Fibroblast of lung (primary cell): ENCODE data around the gene SUPV3L1. TPM values are rescaled to one million over a fixed set of nuclear protein-coding genes. Genes with fewer than 3 reads are reported as not detected.
A peak's percentile ranks its signal among the peaks of the same experiment; 100 is the strongest.

Experiments used
- DNase-seq, 2 donors: peaks; one replicate each; pipeline versions ENCODE4 v3.0.0 to v3.0.0-alpha.2; 2010; ENCODE audit warnings: low read depth in 2 of 2
- H2AFZ ChIP-seq: 2 replicates; pipeline ENCODE4 v1.5.1; 2012; ENCODE audit warnings: low read length, control low read depth, inconsistent platforms
- H3K27ac ChIP-seq: 2 replicates; pipeline ENCODE4 v1.5.1; 2011; ENCODE audit warnings: low read length, control low read depth; ENCODE audit not compliant: insufficient read depth
- H3K27me3 ChIP-seq: 2 replicates; pipeline ENCODE4 v1.5.1; 2011; ENCODE audit warnings: mild to moderate bottlenecking, low read length; ENCODE audit not compliant: control insufficient read depth, insufficient read depth
- H3K36me3 ChIP-seq: 2 replicates; pipeline ENCODE4 v1.5.1; 2011; ENCODE audit warnings: low read length; ENCODE audit not compliant: control insufficient read depth, insufficient read depth
- H3K4me1 ChIP-seq: 2 replicates; pipeline ENCODE4 v1.5.1; 2011; ENCODE audit warnings: low read length; ENCODE audit not compliant: control insufficient read depth, insufficient read depth; ENCODE audit errors: extremely low read depth
- H3K4me2 ChIP-seq: 2 replicates; pipeline ENCODE4 v1.5.1; 2011; ENCODE audit warnings: low read length, control low read depth; ENCODE audit not compliant: insufficient read depth; ENCODE audit errors: extremely low read depth
- H3K4me3 ChIP-seq, 4 experiments: fragments of 200-600 bp in 1 of 4; sonication (generic) in 1 of 4; replicated peaks in 1 of 4; 2 replicates each; pipeline ENCODE4 v1.5.1; 2011 to 2016; ENCODE audit warnings: low read length in 4 of 4, low read depth in 3 of 4, mild to moderate bottlenecking in 3 of 4, control low read depth in 2 of 4, inconsistent platforms in 1 of 4, mixed read lengths in 1 of 4; ENCODE audit not compliant: insufficient read depth in 1 of 4; ENCODE audit errors: control extremely low read depth in 1 of 4
- H3K79me2 ChIP-seq: 2 replicates; pipeline ENCODE4 v1.5.1; 2012; ENCODE audit warnings: mild to moderate bottlenecking, low read length, inconsistent platforms; ENCODE audit not compliant: control insufficient read depth, insufficient read depth
- H3K9ac ChIP-seq: 2 replicates; pipeline ENCODE4 v1.5.1; 2011; ENCODE audit warnings: mild to moderate bottlenecking, low read length, control low read depth; ENCODE audit not compliant: insufficient read depth
- H3K9me3 ChIP-seq: 2 replicates; pipeline ENCODE4 v1.5.1; 2012; ENCODE audit warnings: low read depth, low read length; ENCODE audit not compliant: control insufficient read depth, insufficient read depth
- H4K20me1 ChIP-seq: 2 replicates; pipeline ENCODE4 v1.5.1; 2011; ENCODE audit warnings: low read length; ENCODE audit not compliant: control insufficient read depth, insufficient read depth; ENCODE audit errors: extremely low read depth
- CTCF ChIP-seq, 2 donors: IDR thresholded peaks in 1 of 2; conservative IDR thresholded peaks in 1 of 2; 1 replicate in 1 of 2; 2 replicates in 1 of 2; pipeline ENCODE4 v1.5.1; 2011 to 2012; ENCODE audit warnings: low read length in 2 of 2, control low read depth in 1 of 2, inconsistent platforms in 1 of 2, low read depth in 1 of 2, mild to moderate bottlenecking in 1 of 2
- EZH2 ChIP-seq: IDR thresholded peaks from 2 replicates; pipeline ENCODE4 v1.5.1; 2012; ENCODE audit warnings: low read length, control low read depth, mild to moderate bottlenecking; ENCODE audit errors: missing control alignments
- polyA plus RNA-seq, 2 donors: library from polyadenylated mRNA; depleted of rRNA in 1 of 2; stranded (reverse) in 1 of 2; unstranded in 1 of 2; fragments of >200 nt; gene quantifications; 2 replicates each; pipeline ENCODE4 v1.2.1, GENCODE V29; 2011 to 2012; ENCODE audit warnings: missing spikeins in 1 of 2
- total RNA-seq: library from RNA; depleted of rRNA; stranded (reverse); fragments of >200 nt; gene quantifications from 2 replicates; pipeline ENCODE4 v1.2.1, GENCODE V29; 2014

The SUPV3L1 gene
- total and polyA plus RNA-seq, 2 donors (not counting 1 experiment from before 2014, with no cell fraction given), result 31.8 to 49.5 TPM

DNA sequence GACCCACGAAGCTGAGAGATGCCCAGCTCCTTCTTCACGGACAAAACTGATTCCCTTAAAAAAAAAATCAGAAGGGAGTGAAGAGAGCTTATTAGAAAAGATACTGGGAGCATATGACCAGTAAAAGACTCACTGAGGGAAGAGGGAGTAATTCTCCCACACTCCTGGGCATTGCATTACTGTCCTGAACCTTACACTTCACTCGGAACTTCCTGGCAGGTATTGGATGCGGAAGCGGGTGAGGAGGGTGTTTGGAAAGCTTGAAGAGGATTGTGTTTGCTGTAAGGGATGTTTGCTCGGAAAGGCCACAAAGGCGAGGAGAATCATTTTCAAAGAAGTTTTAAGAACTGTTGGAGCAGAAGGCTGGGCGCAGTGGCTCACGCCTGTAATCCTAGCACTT is 40.5 kb downstream of the SUPV3L1 start:
- no peak overlapping the region for H2AFZ ChIP-seq
- H3K4me2 ChIP-seq, result no peak overlapping the region
- H3K79me2 ChIP-seq, result no peaks in the 10 kb centered on the region
- H3K4me3 ChIP-seq, result no peak overlapping the region
- TF ChIP-seq EZH2, result no peak
- no peak for TF ChIP-seq CTCF (conservative IDR thresholded peaks at IDR 0.05 in 1 of 2, IDR thresholded peaks at IDR 0.05 in 1 of 2; ENCODE audit: low read depth in 1 of 2, low read length in 2 of 2)
- H3K36me3 ChIP-seq, result no peaks in the 10 kb centered on the region
- no peak for DNase-seq
- peaks cover 3% of the 10 kb centered on the region for H3K4me1 ChIP-seq
- no peaks in the 10 kb centered on the region for H4K20me1 ChIP-seq
- H3K27me3 ChIP-seq, result no peaks in the 10 kb centered on the region
- no peaks in the 10 kb centered on the region for H3K9me3 ChIP-seq
- H3K9ac ChIP-seq, result no peak overlapping the region
- H3K27ac ChIP-seq, result no peak overlapping the region

DNA sequence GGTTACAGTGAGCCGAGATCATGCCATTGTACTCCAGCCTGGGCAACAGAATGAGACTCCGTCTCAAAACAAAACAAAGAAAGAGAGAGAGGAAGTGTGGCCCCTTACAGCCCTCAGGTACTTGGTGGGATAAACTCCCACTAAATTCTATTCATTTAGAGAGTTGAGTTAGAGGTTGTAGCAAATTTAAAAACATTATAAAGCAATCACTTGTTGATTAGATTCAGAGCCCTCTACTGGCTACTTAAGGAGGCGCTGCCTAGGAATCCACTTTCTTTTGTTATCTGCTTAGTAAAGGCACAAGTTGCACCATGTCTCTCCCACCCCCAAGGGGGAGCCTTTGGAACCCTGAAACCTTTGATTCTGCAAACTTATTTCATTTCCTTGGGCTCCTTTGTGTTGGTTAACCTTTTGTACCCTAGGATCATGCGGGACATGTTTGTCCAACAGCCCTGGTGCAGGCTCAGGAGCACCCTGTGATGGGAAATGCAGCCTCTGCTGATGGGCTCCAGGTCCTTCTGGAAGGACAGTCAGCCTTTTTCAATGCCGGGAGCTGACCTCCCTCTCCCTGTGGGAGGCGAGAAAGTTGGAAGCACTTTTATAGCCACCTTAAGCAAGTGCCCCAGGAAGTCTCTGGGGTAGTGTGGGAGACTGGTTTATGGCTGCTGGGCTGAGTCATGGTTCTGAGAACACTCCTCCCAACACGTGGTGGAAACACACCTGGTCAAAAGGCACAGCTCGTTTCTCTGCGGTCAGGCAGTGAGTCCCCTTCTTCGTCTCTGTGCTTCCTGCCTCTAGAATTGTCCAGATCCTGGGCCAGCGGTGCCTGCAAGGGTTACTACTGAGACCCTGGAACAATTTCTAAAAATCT is 42.4 kb downstream of the SUPV3L1 start:
- Histone ChIP-seq H3K9me3 (no peaks in the 10 kb centered on the region), H3K27me3 (no peaks in the 10 kb centered on the region), H3K4me3 (no peak overlapping the region), H3K79me2 (no peaks in the 10 kb centered on the region), H3K27ac (no peak overlapping the region), H3K36me3 (no peaks in the 10 kb centered on the region), H3K4me2 (no peak overlapping the region), H4K20me1 (no peaks in the 10 kb centered on the region), H3K4me1 (no peaks in the 10 kb centered on the region), H3K9ac (no peak overlapping the region), H2AFZ (no peak overlapping the region)
- TF ChIP-seq CTCF (conservative IDR thresholded peaks at IDR 0.05 in 1 of 2, IDR thresholded peaks at IDR 0.05 in 1 of 2; ENCODE audit: low read depth in 1 of 2, low read length in 2 of 2) (peak; percentile 62 to 75), EZH2 (no peak)
- DNase-seq, result peak; percentile 57 to 91

GRCh38 chr10:69223028-69223342 is 43.0 kb downstream of the SUPV3L1 start:
- no peak overlapping the region for H3K4me2 ChIP-seq
- TF ChIP-seq CTCF (conservative IDR thresholded peaks at IDR 0.05 in 1 of 2, IDR thresholded peaks at IDR 0.05 in 1 of 2; ENCODE audit: low read depth in 1 of 2, low read length in 2 of 2) (no peak), EZH2 (no peak)
- H3K27ac ChIP-seq, result no peak overlapping the region
- H3K9me3 ChIP-seq, result no peaks in the 10 kb centered on the region
- H3K36me3 ChIP-seq, result no peaks in the 10 kb centered on the region
- H4K20me1 ChIP-seq, result no peaks in the 10 kb centered on the region
- DNase-seq, result no peak
- no peaks in the 10 kb centered on the region for H3K27me3 ChIP-seq
- no peak overlapping the region for H2AFZ ChIP-seq
- no peaks in the 10 kb centered on the region for H3K79me2 ChIP-seq
- no peak overlapping the region for H3K4me3 ChIP-seq
- H3K4me1 ChIP-seq, result no peaks in the 10 kb centered on the region
- no peak overlapping the region for H3K9ac ChIP-seq
